Measurements from ENCODE around the gene CD58. TPM values are rescaled to one million over a fixed set of nuclear protein-coding genes. Genes with fewer than 3 reads are reported as not detected.
A peak's percentile ranks its signal among the peaks of the same experiment; 100 is the strongest.

The CD58 gene
- total RNA-seq, 1 experiment from 2014 or later: 23.6 TPM

DNA sequence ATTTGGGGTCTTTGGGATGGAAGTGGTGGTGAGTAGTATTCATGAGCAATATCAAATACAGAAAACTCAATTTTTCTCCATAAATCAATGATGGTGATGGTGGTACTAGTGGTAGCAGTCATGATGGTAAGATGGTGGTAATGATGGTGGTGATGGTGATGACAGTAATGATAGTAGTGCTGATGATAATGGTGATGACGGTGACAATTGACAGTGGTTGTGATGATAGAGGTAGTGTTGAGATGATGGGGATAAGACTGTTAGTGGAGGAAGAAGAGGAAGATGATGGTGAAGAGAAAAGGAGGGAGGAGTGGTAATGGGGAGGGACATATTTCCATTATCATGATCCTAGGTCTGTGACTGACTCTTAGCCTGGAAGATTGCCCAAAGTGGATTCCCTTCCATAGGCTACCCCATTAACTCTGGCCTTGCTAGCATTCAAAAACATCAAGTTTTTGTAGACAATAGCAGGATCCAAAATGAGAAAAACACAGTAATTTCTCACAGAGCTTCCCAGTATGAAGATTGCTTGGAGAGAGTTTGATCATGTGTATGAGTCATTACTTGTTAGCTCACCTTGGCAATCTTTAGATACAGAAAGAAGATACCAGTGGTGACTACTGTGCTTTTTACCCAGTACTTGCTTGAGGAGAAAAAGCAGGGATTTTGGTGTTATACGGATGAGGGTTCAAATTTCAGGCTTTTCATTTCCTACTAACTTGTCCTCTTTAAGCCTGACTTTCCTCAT lies 103.8 kb downstream of the CD58 start:
- intact Hi-C loops (cut with micrococcal nuclease; ENCODE audit: unreplicated experiment): no loop called here
- Histone ChIP-seq H4K20me1 (ENCODE audit: insufficient read depth) (no peaks in the 10 kb centered on the region), H3K9me3 (ENCODE audit: insufficient read depth, low read depth) (peaks cover 7% of the 10 kb centered on the region), H3K4me1 (replicated peaks; ENCODE audit: insufficient read depth) (peaks cover 12% of the 10 kb centered on the region), H3K4me3 (no peak overlapping the region), H3K9me2 (ENCODE audit: insufficient read depth) (no peaks in the 10 kb centered on the region), H3K36me3 (ENCODE audit: low read depth) (no peaks in the 10 kb centered on the region), H3K79me2 (ENCODE audit: low read depth) (no peaks in the 10 kb centered on the region), H3K27me3 (ENCODE audit: insufficient read depth, low read depth) (no peaks in the 10 kb centered on the region), H3K4me2 (no peak overlapping the region), H2AFZ (no peak overlapping the region), H3F3A (ENCODE audit: insufficient read depth, low read depth) (no peaks in the 10 kb centered on the region), H3K27ac (no peak overlapping the region)
- peak in 1 of 2 experiments; percentile 59 for DNase-seq
- TF ChIP-seq EZH2 (IDR thresholded peaks at IDR 0.05; ENCODE audit: low read depth) (no peak), CTCF (conservative IDR thresholded peaks at IDR 0.05) (no peak)
- CTCF ChIA-PET: interaction anchor here (0.6 kb wide), 1 partner anchor 258 kb away, joined by 3 read pairs; no protein-coding TSS in a partner anchor
- no TSS peak for BruUV-seq (replicated peaks)
- POLR2A ChIA-PET (ENCODE audit: unreplicated experiment): interaction anchor here (0.5 kb wide), 1 partner anchor 626 kb away, joined by 5 read pairs; no protein-coding TSS in a partner anchor

GRCh38 chr1:116465845-116466685 lies 104.8 kb downstream of the CD58 start:
- Histone ChIP-seq H3F3A (ENCODE audit: insufficient read depth, low read depth) (no peaks in the 10 kb centered on the region), H3K27ac (no peak overlapping the region), H3K9me2 (ENCODE audit: insufficient read depth) (no peaks in the 10 kb centered on the region), H3K27me3 (ENCODE audit: insufficient read depth, low read depth) (no peaks in the 10 kb centered on the region), H2AFZ (no peak overlapping the region), H3K9me3 (ENCODE audit: insufficient read depth, low read depth) (peaks cover 7% of the 10 kb centered on the region), H3K4me1 (replicated peaks; ENCODE audit: insufficient read depth) (peaks cover 12% of the 10 kb centered on the region), H3K79me2 (ENCODE audit: low read depth) (no peaks in the 10 kb centered on the region), H3K36me3 (ENCODE audit: low read depth) (no peaks in the 10 kb centered on the region), H3K4me2 (no peak overlapping the region), H4K20me1 (ENCODE audit: insufficient read depth) (no peaks in the 10 kb centered on the region), H3K4me3 (no peak overlapping the region)
- no peak for TF ChIP-seq CTCF (conservative IDR thresholded peaks at IDR 0.05)
- no peak for TF ChIP-seq EZH2 (IDR thresholded peaks at IDR 0.05; ENCODE audit: low read depth)
- no TSS peak for BruUV-seq (replicated peaks)
- intact Hi-C loops (cut with micrococcal nuclease; ENCODE audit: unreplicated experiment): no loop called here
- no peak for DNase-seq
- ChIA-PET POLR2A (ENCODE audit: unreplicated experiment) (no interaction called here), CTCF (no interaction called here)

DNA sequence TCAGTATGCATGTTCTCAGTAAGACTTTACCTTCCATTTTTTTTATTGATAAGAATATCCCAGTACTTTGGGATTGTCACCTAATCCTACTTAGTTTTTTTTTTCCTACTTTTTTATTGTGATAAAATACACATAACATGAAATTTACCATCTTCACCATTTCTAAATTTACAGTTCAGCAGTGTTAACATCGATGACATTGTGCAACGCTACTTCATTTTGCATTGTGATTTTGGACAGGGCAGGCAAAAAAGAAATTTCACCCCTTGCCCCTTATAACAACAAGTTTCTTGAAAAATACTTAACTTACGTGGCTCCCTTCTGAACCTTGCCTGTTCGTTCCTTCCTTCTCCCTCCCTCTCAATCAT lies 105.4 kb downstream of the CD58 start:
- ChIA-PET CTCF (no interaction called here), POLR2A (ENCODE audit: unreplicated experiment) (no interaction called here)
- TF ChIP-seq EZH2 (IDR thresholded peaks at IDR 0.05; ENCODE audit: low read depth): no peak
- TF ChIP-seq CTCF (conservative IDR thresholded peaks at IDR 0.05): no peak
- no peaks in the 10 kb centered on the region for H3K9me2 ChIP-seq (ENCODE audit: insufficient read depth)
- H3K36me3 ChIP-seq (ENCODE audit: low read depth): no peaks in the 10 kb centered on the region
- peaks cover 7% of the 10 kb centered on the region for H3K9me3 ChIP-seq (ENCODE audit: insufficient read depth, low read depth)
- no peak for DNase-seq
- no peaks in the 10 kb centered on the region for H3K27me3 ChIP-seq (ENCODE audit: insufficient read depth, low read depth)
- H3F3A ChIP-seq (ENCODE audit: insufficient read depth, low read depth): no peaks in the 10 kb centered on the region
- no peak overlapping the region for H3K4me2 ChIP-seq
- BruUV-seq (replicated peaks): no TSS peak
- no peak overlapping the region for H2AFZ ChIP-seq
- H3K4me3 ChIP-seq: no peak overlapping the region
- H3K79me2 ChIP-seq (ENCODE audit: low read depth): no peaks in the 10 kb centered on the region
- peaks cover 12% of the 10 kb centered on the region for H3K4me1 ChIP-seq (replicated peaks; ENCODE audit: insufficient read depth)
- H3K27ac ChIP-seq: no peak overlapping the region
- H4K20me1 ChIP-seq (ENCODE audit: insufficient read depth): no peaks in the 10 kb centered on the region
- intact Hi-C loops (cut with micrococcal nuclease; ENCODE audit: unreplicated experiment): no loop called here

Small RNA genes lying within 50 kb of the gene (microRNA-seq; reads per million reads assigned to microRNA genes)
- gene MIR548AC (ENCODE audit: borderline number of aligned reads, borderline replicate concordance): not detected

Other genes starting within 250 kb of the CD58 start
- 393 and 399 TPM in 2 replicates for gene ATP1A1, start 197.8 kb downstream of the CD58 start, total RNA-seq (2021)
- gene IGSF3, start 96.7 kb upstream of the CD58 start, total RNA-seq (2021): 27.8 and 30.1 TPM in 2 replicates
- not detected in 2 replicates for gene CD2, start 183.4 kb upstream of the CD58 start, total RNA-seq (2021)